Cortex of kidney (tissue), 1 donor: ENCODE results near the gene EXD3.
"Not testable (repeated sequence)": the region's sequence is repeated elsewhere in the genome, so short reads cannot be mapped to it uniquely, and the experiment has no call there.

ENCODE experiments used
- DNase-seq: peaks from one replicate; lab custom pipeline; 2025; lab: John Stamatoyannopoulos, UW

EXD3 gene, protein sequence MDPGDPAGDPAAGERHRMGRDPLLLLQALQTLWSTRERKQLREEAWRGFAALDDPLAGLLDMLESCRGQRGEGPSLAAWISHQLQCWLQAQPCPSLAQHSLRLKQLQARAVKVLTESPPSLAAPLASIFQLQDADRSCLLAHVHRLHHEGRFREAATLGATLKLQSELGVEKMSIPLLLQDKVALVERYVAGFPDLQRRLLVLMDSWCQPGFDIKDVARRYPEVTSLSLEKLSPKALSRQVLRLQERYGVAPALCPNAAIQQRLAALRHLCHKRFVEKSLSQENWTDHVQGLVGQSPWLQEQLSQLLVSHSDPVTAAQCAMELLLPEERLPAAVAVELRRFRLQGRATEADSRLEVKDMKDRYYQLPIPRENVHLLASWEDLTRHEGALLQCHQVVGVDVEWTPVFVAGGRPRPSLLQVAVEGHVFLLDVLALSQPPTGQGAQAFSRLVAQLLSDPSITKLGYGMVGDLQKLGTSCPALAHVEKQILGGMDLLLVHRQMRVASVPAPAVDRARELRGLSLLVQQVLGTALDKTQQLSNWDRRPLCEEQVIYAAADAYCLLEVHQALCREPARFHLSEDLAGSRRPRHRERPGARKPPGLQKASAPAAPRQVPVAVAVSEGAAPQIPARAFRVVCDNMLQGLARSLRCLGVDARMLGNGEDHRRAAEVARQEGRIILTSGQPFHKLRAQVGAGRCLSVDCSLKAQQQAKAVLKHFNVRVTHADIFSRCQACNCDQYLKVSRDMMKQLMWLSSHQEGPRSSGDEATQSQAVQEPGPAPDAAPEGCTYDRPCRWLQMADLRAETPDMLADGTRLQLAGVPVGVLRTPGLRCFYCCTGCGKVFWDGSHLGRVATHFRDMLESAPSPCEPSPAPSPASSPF

DNA sequence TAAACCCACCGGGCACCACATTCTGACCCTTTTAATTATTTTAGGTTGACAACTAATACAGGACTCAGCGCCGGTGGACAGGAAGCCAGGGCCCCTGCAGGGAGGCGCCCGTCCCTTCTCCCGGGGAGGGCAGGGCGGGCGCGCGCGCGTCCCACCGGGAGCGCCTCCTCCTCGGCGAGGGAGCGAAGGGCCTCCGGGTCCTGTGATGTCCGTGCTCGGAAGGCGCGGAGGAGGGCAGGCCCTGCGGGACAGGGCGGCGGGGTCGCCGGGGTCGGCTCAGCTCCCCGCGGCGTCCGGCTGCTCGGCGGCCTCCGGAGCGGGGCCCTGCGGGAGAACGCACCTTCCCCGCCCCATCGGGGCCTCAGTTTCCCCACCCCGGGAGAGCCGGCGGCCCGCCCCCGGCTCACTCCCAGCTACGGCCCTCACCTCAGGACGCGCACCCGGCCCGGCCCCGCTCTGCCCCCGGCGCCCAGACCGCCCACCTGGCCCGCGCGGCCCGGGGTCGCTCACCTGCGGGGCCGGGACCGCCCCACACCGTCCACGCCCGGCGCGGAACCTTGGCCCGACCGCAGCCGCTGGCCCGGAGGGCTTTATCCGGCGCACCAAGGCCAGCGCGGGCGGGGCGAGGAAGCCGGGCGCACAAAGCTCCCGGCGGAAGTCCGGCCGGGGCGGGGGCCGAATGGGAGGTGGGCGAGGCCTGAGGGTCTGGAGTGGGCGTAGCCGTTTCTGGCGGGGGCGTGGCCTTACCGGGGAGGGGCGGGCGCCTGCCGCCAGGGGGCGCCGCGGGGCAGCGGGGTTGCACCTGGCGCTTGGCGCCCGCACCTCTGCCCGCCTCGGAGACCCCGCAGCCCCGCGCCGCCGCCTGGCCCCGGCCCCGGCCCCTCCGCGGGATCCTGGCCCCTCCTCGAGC lies at the start of gene EXD3, which contains the start of gene NOXA1:
Gene EXD3 (minus strand): TSS at position 559 of the 910 bp plus-strand sequence. CDS start 27,805 bp downstream, outside the sequence.
Gene NOXA1 (plus strand): TSS at position 790 of the 910 bp plus-strand sequence. CDS start 137 bp downstream, outside the sequence.
- DNase-seq, result no peak

DNA sequence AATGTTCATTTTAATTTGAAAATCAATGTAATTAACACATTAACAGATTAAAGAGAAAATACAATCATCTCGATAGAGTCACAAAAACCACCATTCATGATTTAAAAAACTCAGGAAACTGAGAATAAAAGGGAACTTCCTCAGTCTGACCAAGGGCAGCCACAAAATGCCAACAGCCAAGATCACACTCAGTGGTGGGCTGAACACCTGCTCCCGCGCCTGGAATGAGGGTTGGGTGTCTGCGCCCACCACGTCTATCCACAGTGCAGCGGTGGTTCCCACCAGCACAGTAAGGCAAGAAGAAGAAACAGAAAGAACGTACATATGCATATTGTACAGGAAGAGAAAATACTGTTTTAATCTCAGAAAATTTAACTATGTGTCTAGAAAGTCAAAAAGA lies 47.8 kb upstream of the EXD3 start:
- no peak for DNase-seq

DNA sequence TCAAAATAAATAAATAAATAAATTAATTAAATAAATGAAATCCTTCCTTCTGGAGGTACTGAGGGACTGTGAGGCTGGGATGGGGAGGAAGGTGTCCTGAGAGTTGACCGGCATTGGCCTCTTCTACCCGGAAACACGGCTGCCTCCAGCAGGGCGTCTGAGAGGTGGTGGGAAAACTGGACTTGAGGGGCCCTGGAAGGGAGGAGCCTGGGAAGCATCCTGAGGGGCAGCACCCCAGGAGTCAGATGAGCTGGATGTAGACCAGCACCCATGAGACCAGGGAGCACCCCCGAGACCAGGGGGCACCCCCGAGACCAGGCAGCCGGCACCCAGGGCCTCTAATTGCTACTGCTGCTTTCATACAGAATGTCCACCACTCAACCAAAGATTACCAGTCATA lies 44.9 kb upstream of the EXD3 start:
- DNase-seq, result no peak

DNA sequence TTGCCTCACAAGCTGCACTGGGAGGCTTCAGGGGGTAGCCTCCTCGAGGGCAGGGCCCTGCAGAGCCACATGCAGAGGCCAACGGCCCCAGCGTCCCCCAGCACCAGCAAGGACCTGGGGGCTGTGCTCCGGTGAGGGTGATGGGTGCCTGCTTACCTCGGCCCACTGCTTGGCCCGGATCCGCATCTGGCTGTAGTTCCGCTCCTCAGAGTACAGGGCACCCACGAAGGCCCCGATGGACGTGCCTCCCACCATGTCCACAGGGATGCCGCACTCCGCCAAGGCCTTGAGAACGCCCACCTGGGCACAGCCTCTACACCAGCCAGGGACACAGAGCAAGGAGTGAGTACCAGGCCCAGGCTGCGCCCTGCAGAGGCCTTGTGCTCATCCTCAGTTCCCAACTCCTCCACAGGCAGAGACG lies 44.2 kb upstream of the EXD3 start:
- DNase-seq, result no peak

DNA sequence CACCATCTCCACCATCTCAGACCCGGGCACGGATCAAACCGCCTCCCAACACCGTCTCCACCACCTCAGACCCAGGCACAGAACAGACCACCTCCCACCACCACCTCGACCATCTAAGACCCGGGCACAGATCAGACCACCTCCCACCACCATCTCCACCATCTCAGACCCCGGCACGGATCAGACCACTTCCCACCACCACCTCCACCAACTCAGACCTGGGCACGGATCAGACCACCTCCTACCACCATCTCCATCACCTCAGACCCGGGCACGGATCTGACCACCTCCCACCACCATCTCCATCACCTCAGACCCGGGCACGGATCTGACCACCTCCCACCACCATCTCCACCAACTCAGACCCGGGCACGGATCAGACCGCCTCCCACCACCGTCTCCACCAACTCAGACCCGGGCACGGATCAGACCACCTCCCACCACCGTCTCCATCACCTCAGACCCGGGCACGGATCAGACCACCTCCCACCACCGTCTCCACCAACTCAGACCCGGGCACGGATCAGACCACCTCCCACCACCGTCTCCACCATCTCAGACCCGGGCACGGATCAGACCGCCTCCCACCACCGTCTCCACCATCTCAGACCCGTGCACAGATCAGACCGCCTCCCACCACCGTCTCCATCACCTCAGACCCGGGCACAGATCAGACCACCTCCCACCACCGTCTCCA lies 43.6 kb upstream of the EXD3 start:
- not testable (repeated sequence) for DNase-seq

DNA sequence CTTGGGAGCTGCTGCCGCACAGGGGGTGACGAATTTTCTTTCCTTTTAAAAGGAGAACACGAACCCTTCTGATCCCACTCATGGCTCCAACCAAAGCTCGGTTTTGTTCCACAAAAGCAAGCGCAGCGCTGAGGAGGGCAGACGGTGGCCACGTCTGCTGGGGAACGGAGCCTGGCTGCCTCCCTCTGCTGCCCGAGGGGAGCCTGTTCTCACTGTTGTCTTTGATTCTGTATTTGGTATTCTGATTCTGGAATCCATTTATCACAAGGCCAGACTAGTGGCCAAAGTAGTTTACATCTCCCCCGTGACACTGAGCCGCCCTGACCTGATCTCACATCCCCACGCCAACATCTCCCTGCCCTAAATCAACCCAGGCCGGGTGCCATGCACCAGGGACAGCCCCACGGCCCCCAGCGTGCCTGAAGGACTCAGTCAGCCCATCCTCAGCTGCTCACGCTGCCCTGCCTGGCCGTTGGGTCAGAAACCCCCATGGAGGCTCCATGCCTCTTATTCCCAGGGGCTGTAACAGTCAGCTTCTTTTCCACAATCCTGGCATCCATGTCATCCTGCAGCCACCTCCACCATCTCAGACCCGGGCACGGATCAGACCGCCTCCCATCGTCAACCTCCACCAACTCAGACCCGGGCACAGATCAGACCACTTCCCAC lies 42.9 kb upstream of the EXD3 start:
- DNase-seq, result no peak

DNA sequence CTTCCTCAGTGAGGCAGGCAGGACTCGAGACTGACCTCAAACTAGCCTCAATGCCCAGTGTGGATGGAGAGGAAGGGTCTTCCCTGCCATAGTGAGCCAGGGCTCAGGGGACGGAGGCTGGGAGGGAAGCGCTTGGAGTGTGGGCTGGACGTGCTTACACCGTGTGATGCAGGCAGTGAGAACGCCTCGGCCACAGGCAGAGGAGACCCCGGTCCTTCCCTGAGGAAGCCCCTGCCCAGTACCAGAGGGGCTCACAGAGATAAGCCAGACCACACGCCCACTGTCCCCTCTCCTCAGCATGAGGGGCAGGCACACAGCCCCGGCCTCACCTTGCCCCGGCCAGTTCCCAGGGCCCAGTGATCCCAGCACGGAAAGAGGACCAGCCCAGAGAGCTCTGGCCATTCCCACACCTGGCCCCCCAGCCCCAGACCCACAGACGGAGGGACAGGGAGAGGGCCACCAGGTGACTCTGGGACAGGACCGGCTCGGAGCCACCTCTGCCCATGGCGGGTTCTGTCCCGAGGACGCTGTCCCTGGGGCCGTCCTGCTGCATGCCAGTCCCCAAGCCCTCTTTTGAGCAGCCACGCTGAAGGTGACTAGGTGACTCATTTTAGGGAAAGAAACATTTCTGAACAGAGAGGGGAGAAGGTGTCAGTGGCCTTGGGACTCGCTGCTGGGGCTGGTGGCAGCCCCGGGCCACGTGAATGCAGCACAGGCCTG lies 42.2 kb upstream of the EXD3 start:
- DNase-seq, result no peak

DNA sequence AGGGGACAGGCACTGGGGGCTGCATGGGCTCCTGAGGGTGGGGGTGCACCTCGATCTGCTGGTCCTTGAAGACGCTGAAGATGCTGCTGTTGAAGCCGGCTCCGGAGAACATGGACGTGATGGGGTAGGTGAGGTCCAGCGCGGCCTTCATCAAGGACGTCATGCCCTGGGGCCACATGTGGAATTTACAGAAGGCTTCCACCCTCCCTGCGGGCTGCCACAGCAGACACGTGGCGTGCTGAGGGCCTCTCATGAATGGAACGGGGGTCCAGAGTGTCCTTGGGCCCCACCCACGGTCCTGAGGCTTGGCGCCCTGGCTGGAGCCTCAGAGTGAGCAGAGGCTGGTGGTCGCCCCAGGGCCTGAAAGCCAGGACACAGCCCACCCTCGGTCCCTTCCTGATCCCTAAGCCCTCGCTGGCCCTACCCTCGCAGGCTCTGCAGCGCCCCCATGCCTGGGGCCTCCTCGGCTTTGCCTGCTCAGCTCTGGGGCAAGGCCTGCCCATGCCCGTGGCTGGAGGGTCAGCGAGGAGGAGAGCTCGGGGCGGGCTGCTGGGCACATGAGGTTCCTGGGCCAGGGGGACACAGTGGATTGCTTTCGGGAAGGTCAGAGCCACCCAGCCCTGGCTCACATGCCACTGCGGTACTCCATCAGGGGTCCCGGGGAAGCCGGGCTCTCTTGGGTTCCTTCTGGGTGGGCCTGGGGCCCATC lies 41.5 kb upstream of the EXD3 start:
- no peak for DNase-seq

DNA sequence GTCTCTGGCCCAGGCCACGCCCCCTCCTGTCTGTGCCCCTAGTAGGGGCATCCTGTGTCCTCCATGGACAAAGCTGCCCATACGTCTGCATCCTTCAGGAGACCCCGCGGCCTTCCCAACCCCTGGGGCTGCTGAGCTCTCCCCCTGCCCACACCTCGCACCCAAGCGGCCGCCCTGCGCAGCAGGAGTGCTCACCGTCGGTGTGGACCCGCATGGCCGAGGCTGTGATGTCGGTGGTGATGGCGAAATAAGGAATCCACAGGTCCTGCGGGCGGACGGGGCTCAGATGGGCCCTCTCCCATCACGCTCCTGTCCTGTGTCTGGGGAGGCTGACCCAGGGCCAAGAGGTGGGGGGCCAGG lies 40.9 kb upstream of the EXD3 start:
- no peak for DNase-seq

DNA sequence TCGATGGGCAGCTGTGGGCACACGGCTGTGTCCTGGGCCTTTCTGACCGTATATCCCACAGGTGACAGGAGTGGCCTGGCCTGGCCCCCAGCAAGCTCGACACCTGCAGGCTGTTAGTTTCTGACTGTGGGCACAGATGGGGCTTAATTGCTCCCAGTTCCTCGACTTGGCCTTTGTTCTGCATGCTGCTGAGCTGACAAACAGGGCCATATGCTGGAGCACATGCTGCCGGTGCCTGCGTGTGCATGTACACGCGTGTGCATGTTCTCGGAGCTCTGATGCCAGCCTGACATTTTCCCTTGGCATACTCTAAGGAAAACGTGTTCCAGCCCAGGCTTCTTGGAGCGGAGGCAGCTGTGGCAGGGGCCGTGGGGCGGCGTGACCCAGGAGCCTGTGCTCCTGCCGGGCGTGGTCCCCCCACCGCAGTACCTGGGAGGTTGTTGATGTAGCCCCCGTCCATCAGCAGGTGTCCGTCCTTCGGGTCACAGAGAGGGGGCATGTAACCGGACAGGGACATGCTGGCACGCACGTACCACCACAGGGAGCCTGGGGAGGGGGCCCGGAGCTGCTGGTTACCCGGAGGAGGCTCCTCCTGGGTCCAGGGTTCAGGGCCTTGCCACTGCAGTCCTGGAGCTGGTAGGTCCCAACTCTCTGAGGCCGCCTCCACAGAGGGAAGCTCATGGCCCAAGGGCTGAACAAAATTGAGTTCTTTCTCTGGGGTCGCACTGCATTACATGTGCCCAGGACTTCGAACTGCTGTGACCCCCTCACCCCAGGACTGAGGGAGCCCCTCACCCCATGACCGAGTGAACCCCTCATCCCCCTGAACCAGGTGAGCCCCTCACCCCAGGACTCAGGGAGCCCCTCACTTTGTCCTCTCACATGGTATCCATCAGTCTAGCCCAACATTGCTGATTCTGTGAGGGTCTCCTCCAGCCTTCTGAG lies 40.3 kb upstream of the EXD3 start:
- DNase-seq, result no peak

DNA sequence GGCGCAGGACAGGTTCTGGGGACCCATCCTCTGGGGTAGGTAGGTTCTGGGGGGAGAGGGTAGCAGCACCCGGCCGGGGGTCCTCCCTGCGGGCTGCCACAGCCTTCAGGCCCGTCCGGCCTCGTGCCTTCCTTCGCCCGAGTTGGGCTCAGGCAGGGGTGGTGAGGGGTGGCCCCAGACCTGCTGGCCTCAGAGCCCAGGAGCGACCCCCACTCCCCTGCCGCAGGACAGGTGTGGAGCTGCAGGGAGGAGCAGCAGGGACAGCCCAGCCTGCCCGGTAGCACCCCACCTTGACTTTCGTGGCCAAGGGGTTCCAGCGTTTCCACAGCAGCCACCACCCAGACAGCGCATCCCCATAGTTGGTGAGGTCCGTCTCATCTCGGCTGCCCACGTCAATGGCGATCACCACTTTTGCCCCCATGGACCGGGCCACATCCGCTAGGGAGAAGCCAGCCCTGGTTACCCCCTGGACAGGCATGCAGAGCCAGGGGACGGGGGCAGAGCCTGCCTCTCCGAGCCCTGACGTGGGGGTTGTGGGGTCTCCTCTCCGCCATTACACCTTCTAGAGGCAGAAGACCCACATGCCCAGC lies 39.5 kb upstream of the EXD3 start:
- DNase-seq, result no peak

DNA sequence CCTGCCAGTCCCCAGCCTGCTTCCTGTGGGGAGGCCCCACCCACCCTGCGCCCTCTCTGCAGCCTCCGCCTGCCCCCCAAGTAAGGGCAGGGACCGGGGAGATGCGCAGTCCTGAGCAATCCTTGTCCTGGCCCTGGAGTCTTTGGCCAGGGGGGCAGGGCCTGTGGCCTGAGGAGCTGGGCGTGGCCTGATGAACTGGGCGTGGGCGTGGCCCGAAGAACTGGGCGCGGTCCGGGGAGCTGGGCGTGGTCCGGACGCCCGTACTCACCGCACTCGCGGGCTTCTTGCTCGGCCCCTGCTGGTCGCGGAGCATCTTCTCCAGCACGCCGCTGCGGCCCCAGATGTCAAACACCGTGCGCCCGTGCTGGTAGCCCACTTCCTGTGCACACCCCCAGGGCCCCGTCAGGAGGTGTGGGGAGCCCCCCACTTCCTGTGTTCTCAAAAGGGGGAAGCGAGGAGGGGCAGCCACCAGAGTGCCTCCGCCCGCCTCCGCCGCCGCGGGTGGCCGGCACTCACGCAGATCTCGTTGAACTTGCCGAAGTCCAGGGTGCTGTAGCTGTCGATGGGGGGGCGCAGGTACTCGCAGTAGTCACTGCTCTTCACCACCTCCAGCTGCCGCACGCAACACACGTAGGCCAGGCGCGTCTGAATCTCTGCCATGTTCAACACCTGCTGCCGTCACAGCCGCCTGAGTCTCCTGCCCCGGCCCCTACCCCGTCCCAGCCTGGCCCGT lies 38.9 kb upstream of the EXD3 start:
- DNase-seq, result no peak

DNA sequence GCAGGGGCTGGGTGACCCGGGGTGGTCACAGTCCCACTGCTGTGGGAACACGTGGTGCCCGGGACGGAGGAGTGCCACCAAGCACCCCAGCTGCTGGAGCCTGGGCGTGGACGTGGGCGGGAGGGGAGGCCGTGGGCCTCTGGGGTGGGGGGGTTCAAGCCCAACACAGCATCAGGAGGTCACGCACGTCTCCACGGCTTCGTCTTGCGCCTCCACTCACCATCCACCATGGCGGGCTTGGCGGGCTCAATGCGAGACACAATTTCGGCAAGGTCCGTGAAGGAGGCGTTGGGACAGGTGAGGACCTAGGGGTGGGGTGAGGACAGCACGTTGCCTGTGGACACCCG lies 38.3 kb upstream of the EXD3 start:
- DNase-seq, result no peak

DNA sequence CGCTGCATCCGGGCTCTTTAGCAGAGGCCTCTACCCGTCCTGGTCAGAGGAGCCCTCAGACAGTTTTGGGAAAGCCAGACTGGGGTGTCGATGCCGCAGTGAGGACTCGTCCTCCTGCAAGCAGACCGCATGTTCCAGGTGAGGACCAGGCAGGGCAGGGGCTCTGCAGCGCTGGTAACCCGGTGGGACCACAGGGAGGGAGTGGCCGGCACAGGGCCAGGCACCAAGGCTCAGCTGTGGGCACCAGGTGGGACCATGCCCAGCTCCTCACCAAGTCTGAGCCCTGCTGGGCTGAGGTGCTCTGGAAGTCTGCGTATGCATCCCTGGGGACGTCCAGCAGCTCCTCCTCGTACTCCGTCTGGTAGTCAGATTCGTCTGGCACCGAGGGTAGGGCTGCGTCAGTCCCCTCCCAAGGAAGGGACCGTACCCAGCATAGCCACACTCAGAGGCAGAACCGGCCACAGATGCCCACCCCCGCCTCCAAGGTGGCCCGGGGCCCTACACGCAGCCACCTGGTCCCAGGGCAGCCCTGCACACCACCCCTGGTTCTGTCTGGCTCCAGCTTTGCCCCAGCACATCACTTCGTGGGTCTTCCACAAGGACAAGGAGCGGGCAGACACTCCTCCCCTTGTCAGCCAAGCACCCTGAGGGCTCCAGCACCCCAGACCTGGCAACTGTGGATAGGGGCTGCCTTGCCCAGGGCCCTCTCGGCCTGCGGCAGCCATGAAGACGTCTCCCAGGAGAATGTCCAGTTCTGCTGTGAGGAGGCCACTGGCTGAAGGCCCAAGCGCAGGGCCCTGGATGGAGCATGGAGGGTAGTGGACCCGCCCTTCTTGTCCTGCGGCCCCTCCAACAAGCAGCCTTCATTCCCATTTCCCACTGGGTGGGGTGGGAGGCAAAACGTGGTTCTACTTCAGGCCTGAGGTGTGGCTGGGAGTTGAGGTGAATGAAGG lies 37.7 kb upstream of the EXD3 start:
- no peak for DNase-seq

DNA sequence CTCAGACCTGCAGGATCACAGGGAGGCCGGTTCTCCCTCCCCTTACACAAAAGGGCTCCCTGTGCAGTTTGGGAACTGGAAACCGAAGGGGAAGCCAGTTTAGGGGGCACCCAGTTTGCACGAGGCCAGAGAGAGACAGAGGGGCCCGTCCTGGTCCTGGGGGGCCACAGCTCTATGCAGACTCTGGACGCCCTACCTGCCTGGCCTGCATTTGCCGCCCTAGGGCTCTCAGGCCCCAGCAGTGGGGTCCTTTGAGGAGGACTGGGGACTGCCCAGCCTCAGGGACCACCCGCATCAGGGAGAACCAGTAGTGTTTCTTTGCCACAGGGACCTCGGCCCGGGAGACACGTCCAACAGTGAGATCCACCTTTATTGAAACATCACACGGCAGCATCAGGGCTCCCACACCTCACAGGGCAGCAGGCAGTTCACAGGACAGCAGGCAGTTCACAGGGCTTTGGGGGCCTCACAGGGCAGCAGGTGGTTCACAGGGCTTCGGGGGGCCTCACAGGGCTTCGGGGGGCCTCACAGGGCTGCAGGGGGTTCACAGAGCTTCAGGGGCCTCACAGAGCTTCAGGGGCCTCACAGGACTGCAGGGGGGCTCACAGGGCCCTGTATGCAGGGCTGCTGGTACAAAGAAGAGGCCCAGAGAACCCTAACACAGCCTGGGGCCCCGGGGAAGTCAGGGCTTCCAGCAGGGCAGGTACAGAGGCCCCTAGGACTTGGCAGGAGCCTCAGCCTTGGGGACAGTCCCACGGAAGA lies 36.8 kb upstream of the EXD3 start:
- DNase-seq, result no peak
